ENCODE measurements around the gene CEP85. TPM values are rescaled to one million over a fixed set of nuclear protein-coding genes. Genes with fewer than 3 reads are reported as not detected.

Gene CEP85
- total RNA-seq, 2 experiments from 2014 or later = 30.3 to 32.6 TPM

GRCh38 chr1:26279456-26280332, 45.7 kb downstream of the CEP85 start, which contains the start of gene SH3BGRL3:
SH3BGRL3 (plus strand) TSS chr1:26280086; CDS start chr1:26280156, 70 bp downstream.
- Mint-ChIP-seq H3K9me3 (no peaks in the 10 kb centered on the region), H3K27me3 (no peaks in the 10 kb centered on the region), H3K4me3 (peak within 1 kb of the TSS; percentile 89), H3K27ac (peak within 1 kb of the TSS; percentile 94), H3K36me3 (peaks cover 55% of the 10 kb centered on the region), H3K4me1 (ENCODE audit: low read depth) (peaks cover 87% of the 10 kb centered on the region)
- intact Hi-C loops (cut with micrococcal nuclease) = loop anchor here (1.0 to 10.0 kb wide), 4 partner anchors 8 to 415 kb away; partner anchors contain the start of genes ARID1A and PDIK1L
- ChIA-PET CTCF (interaction anchor here (0.8 to 22.4 kb wide), 8 partner anchors 9 to 137 kb away, joined by 3 to 886 read pairs (median 6); partner anchors contain the start of genes CD52, CEP85, UBXN11 and ZNF593), POLR2A (interaction anchor here (0.8 to 3.6 kb wide), 6 partner anchors 9 to 99 kb away, joined by 3 to 32 read pairs (median 5); partner anchors contain the start of genes CD52 and UBXN11)
- peak; percentile 89 for DNase-seq

- intact Hi-C loops (cut with micrococcal nuclease) = loop anchor here (10.0 kb wide), 1 partner anchor 414 kb away; the partner anchor contains the start of gene ARID1A
- ChIA-PET CTCF (interaction anchor here (0.6 to 22.4 kb wide), 5 partner anchors 9 to 137 kb away, joined by 3 to 886 read pairs (median 18); partner anchors contain the start of genes CD52, CEP85 and UBXN11), POLR2A (interaction anchor here (1.3 to 3.6 kb wide), 5 partner anchors 9 to 41 kb away, joined by 3 to 32 read pairs (median 10); partner anchors contain the start of genes CD52 and UBXN11)
- DNase-seq = peak; percentile 46
- no peaks in the 10 kb centered on the region for H3K9me3 Mint-ChIP-seq
- H3K4me1 Mint-ChIP-seq (ENCODE audit: low read depth) = peaks cover 88% of the 10 kb centered on the region
- peak overlapping the region; percentile 89 for H3K4me3 Mint-ChIP-seq
- H3K27ac Mint-ChIP-seq = peak overlapping the region; percentile 91
- H3K36me3 Mint-ChIP-seq = peaks cover 57% of the 10 kb centered on the region
- H3K27me3 Mint-ChIP-seq = no peaks in the 10 kb centered on the region
Observed at GRCh38 chr1:26280333-26281042, 46.5 kb downstream of the CEP85 start.

- H3K27me3 Mint-ChIP-seq = no peaks in the 10 kb centered on the region
- DNase-seq = peak; percentile 38
- H3K36me3 Mint-ChIP-seq = peaks cover 54% of the 10 kb centered on the region
- H3K27ac Mint-ChIP-seq = peak overlapping the region; percentile 90
- peaks cover 88% of the 10 kb centered on the region for H3K4me1 Mint-ChIP-seq (ENCODE audit: low read depth)
- ChIA-PET CTCF (interaction anchor here (0.5 to 22.4 kb wide), 3 partner anchors 35 to 131 kb away, joined by 3 to 886 read pairs (median 3); partner anchors contain the start of genes CD52, CEP85 and UBXN11), POLR2A (interaction anchor here (1.3 to 1.7 kb wide), 2 partner anchors 26 to 37 kb away, joined by 3 to 10 read pairs; partner anchors contain the start of gene UBXN11)
- no peaks in the 10 kb centered on the region for H3K9me3 Mint-ChIP-seq
- H3K4me3 Mint-ChIP-seq = peak overlapping the region; percentile 89
- intact Hi-C loops (cut with micrococcal nuclease) = loop anchor here (10.0 kb wide), 1 partner anchor 413 kb away; the partner anchor contains the start of gene ARID1A
Observed at GRCh38 chr1:26281091-26281958, 47.3 kb downstream of the CEP85 start.

GRCh38 chr1:26281971-26282370, 48.0 kb downstream of the CEP85 start:
- peaks cover 47% of the 10 kb centered on the region for H3K36me3 Mint-ChIP-seq
- intact Hi-C loops (cut with micrococcal nuclease) = loop anchor here (10.0 kb wide), 1 partner anchor 413 kb away; the partner anchor contains the start of gene ARID1A
- no peak for DNase-seq
- peak overlapping the region; percentile 89 for H3K4me3 Mint-ChIP-seq
- no peaks in the 10 kb centered on the region for H3K27me3 Mint-ChIP-seq
- H3K9me3 Mint-ChIP-seq = no peaks in the 10 kb centered on the region
- POLR2A ChIA-PET = interaction anchor here (1.7 kb wide), 1 partner anchor 37 kb away, joined by 10 read pairs; no protein-coding TSS in a partner anchor
- CTCF ChIA-PET = interaction anchor here (22.4 kb wide), 1 partner anchor 34 kb away, joined by 886 read pairs; the partner anchor contains the start of genes CD52 and UBXN11
- H3K4me1 Mint-ChIP-seq (ENCODE audit: low read depth) = peaks cover 86% of the 10 kb centered on the region
- peak overlapping the region; percentile 90 for H3K27ac Mint-ChIP-seq

- intact Hi-C loops (cut with micrococcal nuclease) = loop anchor here (10.0 kb wide), 1 partner anchor 412 kb away; the partner anchor contains the start of gene ARID1A
- no peak for DNase-seq
- H3K4me3 Mint-ChIP-seq = no peak overlapping the region
- CTCF ChIA-PET = interaction anchor here (22.4 kb wide), 1 partner anchor 34 kb away, joined by 886 read pairs; the partner anchor contains the start of genes CD52 and UBXN11
- peaks cover 44% of the 10 kb centered on the region for H3K36me3 Mint-ChIP-seq
- H3K27ac Mint-ChIP-seq = peak overlapping the region; percentile 98
- H3K27me3 Mint-ChIP-seq = no peaks in the 10 kb centered on the region
- peaks cover 86% of the 10 kb centered on the region for H3K4me1 Mint-ChIP-seq (ENCODE audit: low read depth)
- no peaks in the 10 kb centered on the region for H3K9me3 Mint-ChIP-seq
- POLR2A ChIA-PET = no interaction called here
Observed at GRCh38 chr1:26282401-26282918, 48.5 kb downstream of the CEP85 start.

GRCh38 chr1:26283279-26283853, 49.4 kb downstream of the CEP85 start:
- Mint-ChIP-seq H3K36me3 (peaks cover 35% of the 10 kb centered on the region), H3K9me3 (no peaks in the 10 kb centered on the region), H3K4me1 (ENCODE audit: low read depth) (peaks cover 86% of the 10 kb centered on the region), H3K27me3 (no peaks in the 10 kb centered on the region), H3K4me3 (no peak overlapping the region), H3K27ac (peak overlapping the region; percentile 98)
- ChIA-PET POLR2A (interaction anchor here (7.9 kb wide), 1 partner anchor 34 kb away, joined by 100 read pairs; the partner anchor contains the start of gene CD52), CTCF (interaction anchor here (3.8 to 22.4 kb wide), 2 partner anchors 8 to 33 kb away, joined by 58 to 886 read pairs; partner anchors contain the start of genes CD52 and UBXN11)
- intact Hi-C loops (cut with micrococcal nuclease) = loop anchor here (10.0 kb wide), 1 partner anchor 411 kb away; the partner anchor contains the start of gene ARID1A
- no peak for DNase-seq

GRCh38 chr1:26283871-26284596, 50.0 kb downstream of the CEP85 start:
- DNase-seq = peak; percentile 25
- POLR2A ChIA-PET = interaction anchor here (1.0 to 7.9 kb wide), 6 partner anchors 9 to 113 kb away, joined by 3 to 100 read pairs (median 16); partner anchors contain the start of genes CD52 and UBXN11
- Mint-ChIP-seq H3K4me1 (ENCODE audit: low read depth) (peaks cover 86% of the 10 kb centered on the region), H3K9me3 (no peaks in the 10 kb centered on the region), H3K27me3 (no peaks in the 10 kb centered on the region), H3K27ac (peak overlapping the region; percentile 98), H3K4me3 (peak overlapping the region; percentile 68), H3K36me3 (peaks cover 31% of the 10 kb centered on the region)
- intact Hi-C loops (cut with micrococcal nuclease) = loop anchor here (1.0 to 10.0 kb wide), 4 partner anchors 8 to 411 kb away; partner anchors contain the start of genes ARID1A and HMGN2
- CTCF ChIA-PET = interaction anchor here (0.7 to 22.4 kb wide), 14 partner anchors 9 to 186 kb away, joined by 3 to 886 read pairs (median 4); partner anchors contain the start of genes CD52, DHDDS and UBXN11

- CTCF ChIA-PET = interaction anchor here (0.7 to 22.4 kb wide), 17 partner anchors 9 to 186 kb away, joined by 3 to 886 read pairs (median 4); partner anchors contain the start of genes CD52, DHDDS and UBXN11
- Mint-ChIP-seq H3K4me3 (peak overlapping the region; percentile 68), H3K9me3 (no peaks in the 10 kb centered on the region), H3K4me1 (ENCODE audit: low read depth) (peaks cover 90% of the 10 kb centered on the region), H3K27ac (peak overlapping the region; percentile 98), H3K27me3 (no peaks in the 10 kb centered on the region), H3K36me3 (peaks cover 30% of the 10 kb centered on the region)
- POLR2A ChIA-PET = interaction anchor here (0.8 to 7.9 kb wide), 7 partner anchors 10 to 115 kb away, joined by 3 to 100 read pairs (median 15); partner anchors contain the start of genes CD52, UBXN11 and ZNF593
- intact Hi-C loops (cut with micrococcal nuclease) = loop anchor here (1.0 to 10.0 kb wide), 4 partner anchors 8 to 410 kb away; partner anchors contain the start of genes ARID1A and HMGN2
- peak; percentile 98 for DNase-seq
Observed at GRCh38 chr1:26284597-26285347, 50.8 kb downstream of the CEP85 start.

Data from activated CD4-positive, alpha-beta memory T cell treated with anti-CD3 and anti-CD28 coated beads for 36 hours (primary cell).